Measurements from ENCODE around the gene DHRS12.
A peak's percentile ranks its signal among the peaks of the same experiment; 100 is the strongest.

Gene DHRS12

DNA sequence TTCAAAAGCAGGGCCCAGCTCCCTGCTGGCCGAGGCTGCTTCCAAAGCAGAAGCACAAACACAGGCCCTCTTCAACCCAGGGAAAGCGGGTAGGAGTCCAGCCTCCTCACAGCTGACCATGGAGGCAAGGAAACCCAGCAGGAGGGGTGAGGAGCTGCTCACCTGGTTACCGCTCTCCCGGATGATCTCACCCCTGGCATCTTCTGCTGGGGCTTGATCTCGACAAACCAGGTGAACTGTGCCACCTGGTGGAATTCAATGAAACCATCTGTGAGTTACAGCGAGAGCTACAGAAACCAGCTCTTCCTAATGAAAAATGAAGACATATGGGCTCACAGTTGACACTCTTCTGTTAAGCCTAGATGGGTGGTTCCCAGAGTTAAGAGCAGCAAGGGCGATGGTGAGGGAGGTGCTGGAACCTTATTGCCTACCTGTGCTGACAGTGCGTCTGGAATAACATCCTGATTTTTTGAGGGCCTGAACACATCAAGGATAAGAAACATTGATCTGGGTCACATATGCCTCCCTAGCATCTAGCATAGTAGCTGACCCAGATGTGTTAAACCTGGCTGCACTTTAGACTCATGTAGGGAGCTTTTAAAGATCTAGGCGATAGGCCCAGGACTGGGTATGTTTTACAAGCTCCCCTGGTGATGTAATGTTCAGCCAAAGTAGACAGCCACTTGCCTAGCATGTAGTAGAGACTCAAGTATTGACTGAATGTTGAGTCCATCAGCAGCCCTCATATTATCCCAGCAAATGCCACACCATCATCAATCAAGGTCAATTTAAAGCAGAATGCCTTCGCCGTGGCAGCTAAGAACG lies 6.1 kb downstream of the DHRS12 start:
- Mint-ChIP-seq H3K4me1 (peaks cover 37% of the 10 kb centered on the region), H3K27ac (no peak overlapping the region), H3K36me3 (peaks cover 11% of the 10 kb centered on the region), H3K27me3 (no peaks in the 10 kb centered on the region), H3K9me3 (no peaks in the 10 kb centered on the region), H3K4me3 (no peak overlapping the region)
- CTCF ChIA-PET: interaction anchor here (0.6 to 5.7 kb wide), 46 partner anchors 9 to 673 kb away, joined by 3 to 65 read pairs (median 5); partner anchors contain the start of gene INTS6
- DNase-seq: peak; percentile 77

DNA sequence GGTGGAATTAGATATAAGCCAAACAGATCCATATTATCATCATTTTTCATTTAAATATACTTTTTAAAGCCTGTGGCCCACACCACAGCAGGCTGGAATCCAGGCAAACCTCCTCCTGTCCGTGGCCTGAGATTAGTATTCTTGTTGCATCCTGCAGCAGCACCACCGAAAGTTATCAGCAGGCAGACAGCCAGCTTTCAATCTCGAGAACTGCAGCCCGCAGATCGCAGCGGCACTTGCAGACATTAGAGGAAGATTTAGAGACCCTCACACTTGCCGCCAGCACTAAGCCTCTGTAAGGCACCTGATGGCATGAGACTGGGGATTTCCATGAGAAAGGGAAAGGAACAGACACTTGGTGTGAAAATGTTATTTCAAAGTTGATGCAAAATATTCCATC lies 7.4 kb downstream of the DHRS12 start:
- no peak for DNase-seq
- CTCF ChIA-PET: interaction anchor here (1.1 to 5.7 kb wide), 16 partner anchors 10 to 671 kb away, joined by 3 to 65 read pairs (median 9); partner anchors contain the start of gene INTS6
- no peak overlapping the region for H3K27ac Mint-ChIP-seq
- H3K27me3 Mint-ChIP-seq: no peaks in the 10 kb centered on the region
- H3K36me3 Mint-ChIP-seq: peaks cover 11% of the 10 kb centered on the region
- no peaks in the 10 kb centered on the region for H3K9me3 Mint-ChIP-seq
- H3K4me3 Mint-ChIP-seq: no peak overlapping the region
- peaks cover 24% of the 10 kb centered on the region for H3K4me1 Mint-ChIP-seq

- no peak overlapping the region for H3K27ac Mint-ChIP-seq
- H3K4me3 Mint-ChIP-seq: no peak overlapping the region
- CTCF ChIA-PET: interaction anchor here (1.0 to 5.7 kb wide), 6 partner anchors 14 to 670 kb away, joined by 3 to 65 read pairs (median 4); no protein-coding TSS in a partner anchor
- H3K4me1 Mint-ChIP-seq: peaks cover 18% of the 10 kb centered on the region
- H3K9me3 Mint-ChIP-seq: no peaks in the 10 kb centered on the region
- DNase-seq: no peak
- H3K27me3 Mint-ChIP-seq: no peaks in the 10 kb centered on the region
- H3K36me3 Mint-ChIP-seq: peaks cover 11% of the 10 kb centered on the region
Measured at GRCh38 chr13:51795419-51795818, 8.5 kb downstream of the DHRS12 start.

DNA sequence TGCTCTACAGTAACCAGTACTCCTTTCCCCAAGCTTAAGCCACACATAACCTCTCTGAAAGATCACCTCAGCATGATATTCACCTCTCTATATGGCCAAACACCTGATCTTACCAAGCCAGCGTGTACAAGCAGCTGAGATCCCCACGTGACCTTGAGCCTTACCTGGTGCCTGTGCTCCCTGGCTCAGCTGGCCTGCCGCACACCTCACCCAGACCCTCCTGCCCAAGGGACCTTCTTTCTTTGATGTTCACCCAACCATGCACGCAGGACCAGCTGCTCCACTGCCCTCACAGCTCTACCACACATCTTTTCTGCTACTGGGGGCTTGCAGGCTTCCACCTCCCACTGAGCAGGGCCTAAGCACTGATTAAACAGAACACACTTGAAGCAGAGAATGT lies 9.0 kb downstream of the DHRS12 start:
- no peak overlapping the region for H3K4me3 Mint-ChIP-seq
- H3K27ac Mint-ChIP-seq: no peak overlapping the region
- no peak for DNase-seq
- peaks cover 18% of the 10 kb centered on the region for H3K4me1 Mint-ChIP-seq
- H3K9me3 Mint-ChIP-seq: no peaks in the 10 kb centered on the region
- no peaks in the 10 kb centered on the region for H3K27me3 Mint-ChIP-seq
- H3K36me3 Mint-ChIP-seq: peaks cover 11% of the 10 kb centered on the region
- CTCF ChIA-PET: interaction anchor here (1.0 to 5.7 kb wide), 6 partner anchors 14 to 670 kb away, joined by 3 to 65 read pairs (median 4); no protein-coding TSS in a partner anchor

- CTCF ChIA-PET: interaction anchor here (0.6 to 5.7 kb wide), 6 partner anchors 13 to 507 kb away, joined by 3 to 65 read pairs (median 3); no protein-coding TSS in a partner anchor
- no peak overlapping the region for H3K4me3 Mint-ChIP-seq
- H3K36me3 Mint-ChIP-seq: peaks cover 11% of the 10 kb centered on the region
- DNase-seq: no peak
- H3K27ac Mint-ChIP-seq: no peak overlapping the region
- no peaks in the 10 kb centered on the region for H3K27me3 Mint-ChIP-seq
- H3K4me1 Mint-ChIP-seq: peaks cover 18% of the 10 kb centered on the region
- H3K9me3 Mint-ChIP-seq: no peaks in the 10 kb centered on the region
Measured at GRCh38 chr13:51793570-51794271, 10.2 kb downstream of the DHRS12 start.

GRCh38 chr13:51786425-51787265 lies 17.3 kb downstream of the DHRS12 start:
- H3K4me1 Mint-ChIP-seq: peaks cover 3% of the 10 kb centered on the region
- H3K9me3 Mint-ChIP-seq: no peaks in the 10 kb centered on the region
- no peak overlapping the region for H3K4me3 Mint-ChIP-seq
- CTCF ChIA-PET: interaction anchor here (0.6 to 2.6 kb wide), 3 partner anchors 12 to 366 kb away, joined by 3 to 19 read pairs (median 4); no protein-coding TSS in a partner anchor
- peaks cover 2% of the 10 kb centered on the region for H3K36me3 Mint-ChIP-seq
- no peak overlapping the region for H3K27ac Mint-ChIP-seq
- no peaks in the 10 kb centered on the region for H3K27me3 Mint-ChIP-seq
- no peak for DNase-seq

GRCh38 chr13:51785712-51786424 lies 18.1 kb downstream of the DHRS12 start:
- peaks cover 2% of the 10 kb centered on the region for H3K36me3 Mint-ChIP-seq

GRCh38 chr13:51784097-51784496 lies 19.9 kb downstream of the DHRS12 start:
- Mint-ChIP-seq H3K9me3 (no peaks in the 10 kb centered on the region), H3K4me1 (peaks cover 3% of the 10 kb centered on the region), H3K27me3 (no peaks in the 10 kb centered on the region), H3K36me3 (peaks cover 1% of the 10 kb centered on the region), H3K27ac (no peak overlapping the region), H3K4me3 (no peak overlapping the region)
- no peak for DNase-seq
- CTCF ChIA-PET: no interaction called here

More at GRCh38 chr13:51785712-51786424, 18.1 kb downstream of the DHRS12 start:
- DNase-seq: no peak
- H3K27me3 Mint-ChIP-seq: no peaks in the 10 kb centered on the region
- no peaks in the 10 kb centered on the region for H3K9me3 Mint-ChIP-seq
- H3K27ac Mint-ChIP-seq: no peak overlapping the region
- H3K4me3 Mint-ChIP-seq: no peak overlapping the region
- CTCF ChIA-PET: interaction anchor here (0.6 to 2.6 kb wide), 3 partner anchors 12 to 366 kb away, joined by 3 to 19 read pairs (median 4); no protein-coding TSS in a partner anchor
- H3K4me1 Mint-ChIP-seq: peaks cover 3% of the 10 kb centered on the region

DNA sequence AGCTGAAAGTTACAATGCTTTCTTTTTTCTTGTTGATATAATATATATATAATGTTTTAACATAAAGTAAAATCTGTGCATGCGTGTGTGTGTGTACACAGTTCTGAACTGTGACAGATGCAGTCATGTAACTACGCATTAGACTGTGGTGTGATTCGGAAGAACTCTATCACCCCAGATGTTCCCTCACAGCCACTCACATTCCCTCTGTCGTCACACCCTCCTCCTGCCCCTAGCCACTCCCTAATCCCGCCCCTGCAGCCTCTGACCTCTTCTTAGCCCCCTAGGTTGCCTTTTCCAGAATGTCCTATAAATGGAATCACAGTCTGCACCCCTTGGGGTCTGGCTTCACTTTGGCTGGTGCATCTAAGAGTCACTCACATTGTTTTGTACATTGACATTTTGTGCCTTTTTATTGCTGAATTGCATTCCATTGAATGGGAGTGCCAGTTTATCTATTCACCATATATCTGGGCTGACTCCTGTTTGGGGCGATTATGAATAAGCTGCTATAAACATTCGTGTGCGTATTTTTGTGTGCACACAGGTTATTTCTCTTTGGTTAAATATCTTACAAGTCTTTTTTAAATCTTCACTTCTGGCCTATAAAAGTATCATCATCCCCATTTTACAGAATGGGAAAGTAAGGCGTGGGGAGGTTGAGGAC lies 20.4 kb downstream of the DHRS12 start:
- Mint-ChIP-seq H3K27ac (no peak overlapping the region), H3K36me3 (no peaks in the 10 kb centered on the region), H3K27me3 (no peaks in the 10 kb centered on the region), H3K9me3 (no peaks in the 10 kb centered on the region), H3K4me1 (peaks cover 3% of the 10 kb centered on the region), H3K4me3 (no peak overlapping the region)
- DNase-seq: no peak
- CTCF ChIA-PET: interaction anchor here (0.9 to 1.2 kb wide), 3 partner anchors 52 to 658 kb away, joined by 3 to 4 read pairs (median 3); no protein-coding TSS in a partner anchor

DNA sequence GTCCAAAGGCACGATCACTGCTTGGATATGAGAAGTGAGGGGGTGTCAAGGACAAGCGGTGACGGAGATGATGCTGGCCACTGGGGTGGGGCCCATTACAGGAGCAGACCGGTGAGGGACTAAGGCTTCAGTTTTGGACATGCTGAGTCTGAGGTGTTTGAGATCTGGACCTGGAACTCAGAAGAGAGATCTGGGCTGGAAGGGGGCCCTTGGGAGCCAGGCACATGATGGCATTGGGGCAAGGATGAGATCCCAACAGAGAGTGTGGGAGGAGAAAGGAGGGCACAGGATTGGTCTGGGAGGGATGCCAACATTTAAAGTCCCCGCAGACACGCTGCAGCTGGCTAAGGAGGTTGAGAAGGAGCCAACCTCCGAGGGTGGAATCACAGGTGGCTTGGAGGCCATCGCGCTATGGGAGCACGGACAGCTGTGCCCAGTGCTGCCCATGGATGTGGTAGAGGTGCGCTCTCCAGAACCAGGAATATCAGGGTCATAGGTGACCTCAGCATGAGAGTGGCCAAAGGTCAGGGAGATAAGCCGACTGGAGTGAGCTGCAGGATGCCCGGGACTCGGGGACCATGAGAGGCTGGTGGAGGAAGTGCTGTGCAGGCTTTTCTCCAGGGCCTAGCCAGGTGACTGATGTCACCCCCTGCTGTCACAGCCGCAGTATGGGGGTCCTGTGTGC lies 21.8 kb downstream of the DHRS12 start:
- Mint-ChIP-seq H3K4me3 (no peak overlapping the region), H3K27ac (no peak overlapping the region)
- CTCF ChIA-PET: interaction anchor here (1.2 kb wide), 2 partner anchors 337 to 351 kb away, joined by 3 read pairs; no protein-coding TSS in a partner anchor

DNA sequence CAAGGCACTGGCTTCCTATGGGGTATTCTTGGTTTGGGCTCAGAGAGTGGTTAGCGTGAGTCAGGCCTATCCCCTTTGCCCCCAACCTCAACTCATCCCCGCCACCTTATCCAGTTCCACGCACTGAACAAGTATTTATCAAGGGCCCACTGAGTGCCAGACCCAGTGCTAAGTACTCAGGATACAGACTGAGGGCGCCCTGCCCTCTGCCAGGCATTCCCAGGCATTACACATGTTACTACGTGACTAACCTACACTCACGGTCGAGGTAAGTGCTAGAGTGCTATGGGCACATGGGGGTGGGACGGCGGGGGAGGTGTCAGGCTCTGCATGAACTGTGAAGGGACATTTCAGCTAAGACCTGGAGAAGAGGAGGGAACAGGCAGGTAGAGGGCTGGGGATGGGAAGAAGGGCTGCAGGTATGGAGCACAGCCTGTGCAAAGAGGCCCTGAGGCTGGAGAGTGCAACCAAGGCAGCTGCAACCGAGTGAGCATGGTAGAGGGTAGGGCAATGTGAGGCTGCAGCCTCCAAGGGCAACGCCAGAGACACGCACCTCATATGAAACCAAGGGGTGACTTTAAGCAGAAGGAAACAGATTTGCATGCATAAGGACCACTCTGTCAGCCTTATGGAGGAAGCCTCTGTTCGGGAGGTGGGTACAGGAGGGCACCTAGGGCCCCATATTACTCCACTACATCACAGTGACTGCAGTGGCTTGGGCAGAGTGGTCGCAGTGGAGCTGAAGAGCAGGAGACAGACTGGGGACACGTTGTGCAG lies 22.5 kb downstream of the DHRS12 start:
- Mint-ChIP-seq H3K36me3 (no peaks in the 10 kb centered on the region), H3K27ac (no peak overlapping the region), H3K9me3 (no peaks in the 10 kb centered on the region), H3K27me3 (no peaks in the 10 kb centered on the region), H3K4me3 (no peak overlapping the region), H3K4me1 (no peaks in the 10 kb centered on the region)
- CTCF ChIA-PET: interaction anchor here (0.7 to 1.3 kb wide), 8 partner anchors 13 to 656 kb away, joined by 3 to 4 read pairs (median 3); no protein-coding TSS in a partner anchor
- peak; percentile 37 for DNase-seq

More for the DNA sequence above, 21.8 kb downstream of the DHRS12 start:
- no peak for DNase-seq
- Mint-ChIP-seq H3K9me3 (no peaks in the 10 kb centered on the region), H3K27me3 (no peaks in the 10 kb centered on the region), H3K36me3 (no peaks in the 10 kb centered on the region), H3K4me1 (peaks cover 3% of the 10 kb centered on the region)

All from activated naive CD4-positive, alpha-beta T cell treated with anti-CD3 and anti-CD28 coated beads, Interleukin-2, amount 10 ng/mL, durations not matched to agents 7 days and 5 days (primary cell).